Measurements from ENCODE around the gene TFF3. TPM values are rescaled to one million over a fixed set of nuclear protein-coding genes. Genes with fewer than 3 reads are reported as not detected.

TFF3 gene
- total and polyA plus RNA-seq, 2 of the 4 experiments (the other 2 are of a cell fraction) = not detected

DNA sequence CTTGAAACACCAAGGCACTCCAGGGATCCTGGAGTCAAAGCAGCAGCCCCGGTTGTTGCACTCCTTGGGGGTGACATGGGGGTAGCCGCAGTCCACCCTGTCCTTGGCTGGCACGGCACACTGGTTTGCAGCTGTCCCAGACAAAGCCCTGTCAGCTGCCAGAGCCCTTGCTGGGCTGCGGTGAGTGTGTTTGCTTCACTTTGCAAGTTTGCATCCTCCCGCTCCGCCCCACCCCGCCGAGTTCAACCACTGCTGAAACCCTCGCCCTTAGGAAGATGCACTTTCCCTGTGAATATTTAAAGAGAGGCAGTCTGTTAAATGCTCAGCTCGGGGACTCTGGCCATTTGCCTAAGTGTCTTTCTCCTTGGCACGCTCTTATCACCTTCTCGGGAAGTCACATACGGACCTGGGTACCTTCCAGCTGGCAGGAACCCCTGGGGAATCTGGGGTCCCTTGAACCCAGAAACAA lies 1.7 kb downstream of the TFF3 start:
- Histone ChIP-seq H3K4me3 (ENCODE audit: insufficient read depth, low read depth, low read length) (no peak overlapping the region), H4K5ac (ENCODE audit: low read depth, low read length) (no peak overlapping the region), H3K36me3 (ENCODE audit: control insufficient read depth, insufficient read depth, low read length) (no peaks in the 10 kb centered on the region), H3K27ac (ENCODE audit: insufficient read depth, low read length) (no peak overlapping the region), H3K4ac (ENCODE audit: low read depth, low read length) (no peak overlapping the region), H2BK5ac (ENCODE audit: low read depth, low read length, poor library complexity, severe bottlenecking) (no peak overlapping the region), H3K56ac (ENCODE audit: extremely low read depth, insufficient read depth, low read length) (no peak overlapping the region), H2AFZ (replicated peaks; ENCODE audit: low read length, poor library complexity) (no peak overlapping the region), H4K91ac (ENCODE audit: insufficient read depth, low read depth, low read length) (no peak overlapping the region), H3K9ac (ENCODE audit: low read depth, low read length) (no peak overlapping the region), H2BK15ac (ENCODE audit: low read depth, low read length) (no peak overlapping the region), H3K4me1 (ENCODE audit: control insufficient read depth, insufficient read depth, low read length) (no peaks in the 10 kb centered on the region; the same call in 1 of the 2 replicates), H3K9me3 (ENCODE audit: control insufficient read depth, insufficient read depth, low read length) (no peaks in the 10 kb centered on the region), H3K14ac (replicated peaks; ENCODE audit: low read depth, low read length) (no peak overlapping the region), H3K79me1 (ENCODE audit: low read depth in 1 of 2, low read length in 2 of 2) (no peaks in the 10 kb centered on the region), H3K27me3 (ENCODE audit: control insufficient read depth, insufficient read depth, low read length) (peaks cover 61% of the 10 kb centered on the region; the same call in 1 of the 2 replicates), H3K4me2 (ENCODE audit: low read depth, low read length) (no peak overlapping the region), H2AK5ac (ENCODE audit: low read depth, low read length) (no peak overlapping the region), H2BK120ac (ENCODE audit: low read depth, low read length) (no peak overlapping the region), H4K8ac (ENCODE audit: low read depth in 2 of 2, low read length in 2 of 2) (no peak overlapping the region), H3K23ac (ENCODE audit: low read depth, low read length) (no peak overlapping the region), H2AK9ac (replicated peaks; ENCODE audit: low read depth, low read length, poor library complexity) (no peak overlapping the region), H3K9me1 (ENCODE audit: insufficient read depth, low read length) (no peaks in the 10 kb centered on the region; the same call in 1 of the 2 replicates), H3K18ac (ENCODE audit: low read depth, low read length) (no peak overlapping the region), H4K20me1 (ENCODE audit: insufficient read depth, low read length) (no peaks in the 10 kb centered on the region), H2BK20ac (ENCODE audit: low read depth, low read length) (no peak overlapping the region)
- intact Hi-C loops (cut with micrococcal nuclease) (no loop called here), dilution Hi-C loops (cut with HindIII; ENCODE audit: low sequenced_read_pairs, unreplicated experiment) (no loop called here), in situ Hi-C loops (cut with MboI; ENCODE audit: low sequenced_read_pairs) (no loop called here)
- BruUV-seq (replicated peaks) = no TSS peak
- POLR2A ChIA-PET (ENCODE audit: unreplicated experiment) = no interaction called here
- CTCF ChIA-PET = no interaction called here
- ATAC-seq (ENCODE audit: low read depth) (no peak), DNase-seq (no peak)
- TF ChIP-seq RAD21 (IDR thresholded peaks at IDR 0.05; ENCODE audit: low read length) (no peak), MXI1 (IDR thresholded peaks at IDR 0.05; ENCODE audit: borderline replicate concordance, low read depth, low read length) (no peak), CEBPB (IDR thresholded peaks at IDR 0.05; ENCODE audit: low read depth, low read length) (no peak), CHD1 (IDR thresholded peaks at IDR 0.05; ENCODE audit: low read depth, low read length) (no peak), BHLHE40 (IDR thresholded peaks at IDR 0.05; ENCODE audit: low read depth, low read length) (no peak), RFX5 (IDR thresholded peaks at IDR 0.05; ENCODE audit: low read depth, low read length) (no peak), FOS (IDR thresholded peaks at IDR 0.05; ENCODE audit: low read depth, low read length) (no peak), NFE2L2 (IDR thresholded peaks at IDR 0.05; ENCODE audit: low read depth, low read length) (no peak)
- TF ChIP-seq, protein P1, sequence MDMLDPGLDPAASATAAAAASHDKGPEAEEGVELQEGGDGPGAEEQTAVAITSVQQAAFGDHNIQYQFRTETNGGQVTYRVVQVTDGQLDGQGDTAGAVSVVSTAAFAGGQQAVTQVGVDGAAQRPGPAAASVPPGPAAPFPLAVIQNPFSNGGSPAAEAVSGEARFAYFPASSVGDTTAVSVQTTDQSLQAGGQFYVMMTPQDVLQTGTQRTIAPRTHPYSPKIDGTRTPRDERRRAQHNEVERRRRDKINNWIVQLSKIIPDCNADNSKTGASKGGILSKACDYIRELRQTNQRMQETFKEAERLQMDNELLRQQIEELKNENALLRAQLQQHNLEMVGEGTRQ (IDR thresholded peaks at IDR 0.05; ENCODE audit: low read depth, low read length) = no peak
- 17% methylated on average over 6 of the region's 13 CpGs; no CpG with 5 or more reads in 1 of the 2 experiments for WGBS, 2 experiments (ENCODE audit: extremely low coverage in 2 of 2, insufficient read length in 1 of 2)
